NCI-H1092 treated with DMSO at 0.1 percent for 48 hours (cell line): ENCODE results near the gene CENPL.
"Not testable (repeated sequence)": the region's sequence is repeated elsewhere in the genome, so short reads cannot be mapped to it uniquely, and the experiment has no call there.

ENCODE experiments used
- DNase-seq: peaks from one replicate; lab custom pipeline; 2025; lab: John Stamatoyannopoulos, UW

CENPL gene, protein sequence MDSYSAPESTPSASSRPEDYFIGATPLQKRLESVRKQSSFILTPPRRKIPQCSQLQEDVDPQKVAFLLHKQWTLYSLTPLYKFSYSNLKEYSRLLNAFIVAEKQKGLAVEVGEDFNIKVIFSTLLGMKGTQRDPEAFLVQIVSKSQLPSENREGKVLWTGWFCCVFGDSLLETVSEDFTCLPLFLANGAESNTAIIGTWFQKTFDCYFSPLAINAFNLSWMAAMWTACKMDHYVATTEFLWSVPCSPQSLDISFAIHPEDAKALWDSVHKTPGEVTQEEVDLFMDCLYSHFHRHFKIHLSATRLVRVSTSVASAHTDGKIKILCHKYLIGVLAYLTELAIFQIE

DNA sequence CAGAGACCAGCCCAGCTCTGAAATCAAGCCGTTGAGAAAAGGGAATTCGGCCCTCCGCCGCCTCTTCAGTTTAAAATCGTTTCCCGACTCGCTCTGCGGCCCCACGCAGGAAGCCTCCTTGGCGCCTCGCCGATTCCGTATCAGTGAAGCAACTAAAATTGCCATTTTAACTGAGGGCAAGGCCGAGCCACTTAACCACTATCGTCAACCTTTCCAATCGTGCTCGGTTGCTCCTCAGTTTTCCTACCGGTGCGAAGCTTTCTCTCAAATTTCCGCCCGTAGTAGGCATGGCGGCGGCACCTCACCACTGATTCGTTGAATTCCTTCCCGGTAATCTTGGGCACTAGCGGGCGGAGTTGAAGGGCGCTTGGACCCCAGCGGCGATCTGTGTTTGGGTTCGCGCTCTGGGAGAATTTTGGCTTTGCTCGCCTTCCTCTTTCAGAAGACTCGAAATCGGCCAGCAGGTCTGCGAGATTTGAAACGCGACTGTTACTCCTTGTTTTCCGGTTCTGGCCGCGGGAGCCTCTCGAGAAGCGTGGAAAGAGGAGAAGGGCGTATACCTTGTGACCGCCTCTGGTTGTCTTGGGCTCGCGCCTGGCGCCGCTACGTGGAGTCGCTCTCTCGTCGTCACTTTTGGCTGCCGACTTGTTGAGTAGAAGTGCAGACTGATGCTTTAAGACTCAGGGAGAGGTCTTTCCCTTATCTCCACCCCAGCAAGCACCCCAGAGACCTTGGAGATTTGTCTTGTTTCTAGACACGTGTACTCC is at the start of gene CENPL, which contains the start of gene DARS2:
Gene CENPL (minus strand): TSS at position 569 of the 767 bp plus-strand sequence. CDS start 13,584 bp downstream, outside the sequence.
Gene DARS2 (plus strand): TSS at position 359 of the 767 bp plus-strand sequence. CDS start 557 bp downstream, outside the sequence.
- peak; percentile 100 for DNase-seq

DNA sequence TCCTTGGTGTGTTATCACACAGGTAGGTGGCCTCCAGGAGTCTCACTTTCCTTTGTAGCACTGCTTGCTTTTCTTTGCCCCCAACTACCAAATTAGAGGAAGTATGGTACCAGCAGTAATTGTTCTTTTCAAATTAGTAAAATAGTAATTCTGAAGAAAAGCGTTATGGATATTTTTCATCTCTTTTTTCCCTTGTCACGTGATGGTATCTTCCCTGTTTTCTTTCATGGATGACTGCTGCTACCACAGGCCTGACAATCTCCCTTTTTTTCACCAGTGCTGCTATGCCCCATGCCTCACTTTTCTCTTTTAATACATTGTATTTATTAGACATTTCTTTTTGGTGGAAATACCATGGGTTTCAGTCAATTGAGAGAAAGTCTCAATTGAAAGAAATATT is 46.8 kb upstream of the CENPL start:
- no peak for DNase-seq

DNA sequence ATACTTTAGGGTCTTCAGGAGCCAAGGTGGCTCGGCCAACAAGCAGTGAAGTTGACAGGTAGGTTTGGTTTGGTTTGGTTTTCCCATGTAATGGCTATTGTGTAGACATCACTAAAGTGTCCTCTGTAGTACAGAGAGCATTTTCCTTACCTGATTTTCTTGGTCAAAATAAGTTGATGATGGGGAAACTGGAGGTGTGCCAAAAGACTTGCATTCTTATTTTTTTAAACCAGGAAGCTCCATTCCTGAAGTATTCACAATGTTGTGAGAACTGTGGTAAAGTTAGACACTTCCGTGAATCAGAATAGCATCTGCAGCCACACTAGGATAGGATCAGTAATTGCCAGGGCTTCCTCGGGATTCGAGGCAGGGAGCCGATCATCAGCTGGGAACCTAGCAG is 46.4 kb upstream of the CENPL start:
- DNase-seq: no peak

DNA sequence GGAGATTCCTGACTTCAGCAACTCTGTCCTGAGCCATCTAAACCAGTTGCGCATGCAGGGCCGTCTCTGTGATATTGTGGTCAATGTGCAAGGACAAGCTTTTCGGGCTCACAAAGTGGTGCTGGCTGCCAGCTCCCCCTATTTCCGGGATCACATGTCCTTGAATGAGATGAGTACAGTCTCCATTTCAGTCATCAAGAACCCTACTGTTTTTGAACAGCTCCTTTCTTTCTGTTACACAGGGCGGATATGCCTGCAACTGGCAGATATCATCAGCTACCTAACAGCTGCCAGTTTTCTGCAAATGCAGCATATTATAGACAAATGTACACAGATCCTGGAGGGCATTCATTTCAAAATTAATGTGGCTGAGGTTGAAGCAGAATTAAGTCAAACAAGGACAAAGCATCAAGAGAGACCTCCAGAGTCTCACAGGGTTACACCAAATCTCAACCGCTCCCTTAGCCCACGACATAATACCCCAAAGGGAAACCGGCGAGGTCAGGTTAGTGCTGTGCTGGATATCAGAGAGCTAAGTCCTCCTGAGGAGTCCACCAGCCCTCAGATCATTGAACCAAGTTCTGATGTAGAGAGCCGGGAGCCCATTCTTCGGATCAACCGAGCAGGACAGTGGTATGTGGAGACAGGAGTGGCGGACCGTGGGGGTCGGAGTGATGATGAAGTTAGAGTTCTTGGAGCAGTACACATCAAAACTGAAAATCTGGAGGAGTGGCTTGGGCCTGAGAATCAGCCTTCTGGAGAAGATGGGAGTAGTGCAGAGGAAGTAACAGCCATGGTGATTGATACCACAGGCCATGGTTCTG is 45.8 kb upstream of the CENPL start:
- no peak for DNase-seq

DNA sequence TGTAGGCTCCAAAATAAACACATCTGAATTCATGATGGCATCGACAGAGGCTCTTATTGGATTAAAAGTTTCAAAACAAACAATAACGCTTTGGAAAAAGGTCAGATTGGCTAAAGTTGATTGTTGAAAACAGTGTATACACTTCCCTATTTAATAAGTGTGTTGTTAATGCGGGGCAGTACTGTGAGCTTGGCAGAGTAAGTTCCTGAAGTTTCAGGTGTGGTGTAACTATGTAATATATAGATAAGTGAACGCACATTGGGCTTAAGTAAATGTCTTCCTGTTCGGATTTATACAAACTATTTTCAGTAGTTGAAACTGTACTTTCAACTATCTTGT is 44.3 kb upstream of the CENPL start:
- DNase-seq: no peak

DNA sequence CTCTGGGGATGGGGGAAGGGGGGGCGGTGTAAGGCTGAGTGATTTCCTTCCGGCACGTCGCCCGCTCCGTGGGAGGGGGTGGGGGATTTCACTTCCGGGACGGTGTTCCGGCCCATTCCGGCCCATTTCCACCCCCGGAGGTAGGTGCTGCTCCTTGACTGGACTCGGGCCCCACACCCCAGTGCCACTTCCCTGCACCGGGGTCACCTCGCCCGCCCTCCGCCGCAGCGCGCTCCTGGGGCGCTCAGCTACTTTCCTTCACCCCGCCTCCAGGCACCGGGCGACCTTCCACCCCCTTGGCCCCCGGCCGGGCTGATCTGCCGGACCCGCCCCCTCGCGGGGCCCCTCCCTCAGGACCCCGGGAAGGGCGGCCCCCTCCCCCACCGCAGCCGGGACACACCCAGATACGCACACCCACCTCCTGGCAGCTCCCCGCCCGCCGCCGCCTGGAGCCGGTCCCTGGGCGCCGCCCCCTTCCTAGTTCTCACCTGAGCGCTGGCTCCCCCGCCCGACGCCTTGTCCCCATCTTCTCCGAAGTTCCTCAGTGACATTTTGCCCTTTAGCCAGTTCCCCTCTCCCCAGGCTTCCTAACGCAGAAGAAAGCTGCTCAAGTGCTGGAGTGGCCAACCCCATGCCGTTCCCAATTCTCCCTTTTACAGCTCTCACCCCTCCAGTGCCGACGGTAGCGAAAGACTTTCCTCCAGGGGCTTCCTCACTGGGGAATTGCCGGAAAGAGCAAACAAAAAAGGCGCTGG is 43.8 kb upstream of the CENPL start, which contains the start of gene ZBTB37:
Gene ZBTB37 (plus strand): TSS at position 115 of the 755 bp plus-strand sequence. CDS start 1,846 bp downstream, outside the sequence.
- peak; percentile 91 for DNase-seq

DNA sequence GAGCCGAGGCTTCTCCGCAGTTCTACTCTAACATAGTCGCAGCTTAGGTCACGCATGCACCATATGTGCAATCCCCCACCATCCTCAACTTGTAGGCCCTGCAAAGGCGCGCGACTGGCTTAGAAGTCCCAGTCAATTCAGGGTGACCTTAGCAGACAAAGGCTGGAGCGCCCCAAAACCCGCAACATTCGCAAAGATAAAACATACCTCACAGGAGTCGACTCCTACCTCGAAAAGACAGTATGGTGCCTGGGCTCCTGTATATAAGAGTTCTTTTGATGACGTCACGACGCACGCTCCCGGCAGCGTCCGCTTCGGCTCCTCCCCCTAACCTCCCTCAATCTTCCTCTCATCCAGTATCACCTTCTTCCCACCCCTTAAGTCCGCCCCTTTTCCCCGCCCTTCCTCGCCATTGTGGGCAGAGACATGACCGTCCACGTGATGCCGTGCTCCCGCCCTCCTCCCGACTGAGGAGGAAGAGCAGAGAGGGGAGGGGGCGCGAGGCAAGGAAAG is 43.1 kb upstream of the CENPL start, which contains the start of gene GAS5:
Gene GAS5 (minus strand): TSS at position 237 of the 513 bp plus-strand sequence.
- peak; percentile 100 for DNase-seq

DNA sequence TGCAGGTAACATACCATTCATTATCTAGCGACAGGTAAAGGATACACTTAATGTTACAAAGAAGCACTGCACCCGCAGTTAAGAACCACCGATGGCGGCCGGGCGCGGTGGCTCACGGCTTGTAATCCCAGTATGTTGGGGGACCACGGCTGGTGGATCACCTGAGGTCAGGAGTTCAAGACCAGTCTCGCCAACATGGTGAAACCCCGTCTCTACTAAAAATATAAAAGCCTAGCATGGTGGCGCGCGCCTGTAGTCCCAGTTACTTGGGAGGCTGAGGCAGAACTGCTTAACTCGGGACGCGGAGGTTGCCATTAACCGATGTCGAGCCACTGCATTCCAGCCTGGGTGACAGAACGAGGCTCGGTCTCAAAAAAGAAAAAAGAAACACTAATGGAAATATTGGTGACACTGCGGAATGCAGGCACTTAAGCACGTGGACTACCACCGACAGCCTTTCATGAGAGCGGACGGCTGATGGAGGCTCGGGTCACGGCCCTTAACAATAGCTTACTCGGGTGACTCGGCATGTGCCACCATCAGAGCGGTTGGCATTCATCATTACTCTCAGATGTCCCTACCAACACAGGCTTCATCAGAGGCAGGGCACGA is 42.6 kb upstream of the CENPL start:
- DNase-seq: no peak

DNA sequence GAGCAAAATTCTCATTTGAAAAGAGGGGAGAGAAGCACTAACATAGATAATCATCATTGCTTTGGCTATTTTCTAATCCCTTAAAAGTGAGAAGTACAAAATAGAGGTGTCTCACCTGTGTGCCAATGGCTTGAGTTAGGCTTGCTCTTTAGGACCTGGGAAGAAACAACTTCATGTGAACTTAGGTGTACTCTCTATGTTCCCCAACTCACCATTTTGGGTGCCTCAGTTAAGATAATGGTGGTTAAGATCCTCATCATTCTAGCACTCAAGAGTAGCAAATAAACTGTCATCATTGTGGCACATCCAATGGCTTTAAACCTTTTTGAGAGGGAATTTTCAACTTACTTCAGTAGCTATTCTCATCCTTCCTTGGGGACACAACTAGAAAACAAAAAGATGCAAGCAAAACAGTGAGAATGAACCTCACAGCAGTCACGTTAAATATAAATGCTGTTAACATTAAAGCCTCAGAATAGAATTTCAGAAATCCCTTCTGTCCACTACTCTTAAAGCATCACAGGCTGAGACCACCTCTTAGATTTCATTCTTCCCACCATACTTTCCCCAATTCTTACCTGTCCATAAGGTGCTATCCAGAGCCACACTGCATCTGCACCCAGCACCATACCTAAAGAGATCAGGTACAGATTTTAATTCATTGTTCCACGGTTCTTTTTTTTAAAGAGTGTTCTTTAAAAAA is 41.9 kb upstream of the CENPL start:
- no peak for DNase-seq

DNA sequence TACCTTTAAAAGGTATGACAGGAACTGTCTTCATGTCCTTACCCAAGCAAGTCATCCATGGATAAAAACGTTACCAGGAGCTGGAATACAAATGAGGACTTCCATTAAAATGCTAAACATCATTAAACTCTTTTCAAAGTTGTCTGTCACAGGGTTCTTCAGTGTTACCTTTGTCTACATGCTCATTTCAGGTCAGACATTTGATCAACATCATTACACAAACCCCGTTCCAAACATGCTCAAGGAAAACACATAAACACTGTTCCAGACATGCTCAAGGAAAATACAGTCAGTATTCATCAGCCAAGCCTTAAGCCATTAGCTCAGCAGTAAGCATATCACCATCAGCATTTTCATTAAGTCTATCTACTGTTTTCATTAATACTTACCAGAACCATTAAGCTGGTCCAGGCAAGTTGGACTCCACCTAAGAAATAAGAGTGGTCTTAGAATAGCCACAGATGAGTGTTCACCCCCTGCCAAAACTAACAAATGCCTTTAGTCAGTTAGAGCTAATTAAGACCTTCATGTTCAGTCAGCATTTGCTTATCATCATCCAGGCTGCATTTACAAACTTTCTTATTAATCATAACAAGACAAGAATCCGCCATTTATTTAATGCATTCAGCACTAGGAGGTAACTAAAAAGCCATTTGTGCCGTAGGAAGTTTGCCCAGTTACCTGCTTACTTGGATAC is 40.9 kb upstream of the CENPL start:
- no peak for DNase-seq

DNA sequence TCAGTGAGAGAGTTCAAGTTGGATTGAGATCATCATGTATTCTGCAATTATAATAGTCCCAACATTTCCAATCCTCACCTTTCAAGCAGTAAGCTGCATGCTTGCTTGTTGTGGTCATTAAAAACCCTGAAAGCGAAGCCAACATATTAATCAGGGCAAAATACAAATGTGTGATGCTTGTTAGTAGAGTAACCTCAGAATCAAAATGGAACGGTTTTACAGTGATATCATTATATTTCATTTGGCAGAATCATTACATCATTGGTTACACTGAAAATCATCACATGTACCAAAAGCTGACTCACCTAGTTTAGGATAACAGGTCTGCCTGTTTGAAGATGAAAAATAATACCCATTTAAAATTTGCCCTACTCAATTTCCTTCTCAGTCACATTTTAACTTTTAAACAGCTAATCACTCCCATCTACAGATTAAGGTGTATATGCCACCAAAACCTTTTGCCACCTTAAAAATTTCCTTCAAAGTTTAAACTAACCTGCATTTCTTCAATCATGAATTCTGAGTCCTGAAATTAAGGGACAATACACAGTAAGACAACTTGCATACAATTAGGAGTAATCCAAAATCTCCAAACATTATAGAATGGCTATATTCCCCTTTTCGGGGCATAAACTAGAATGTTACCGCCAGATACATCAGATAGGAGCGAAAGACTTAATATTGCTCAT is 39.6 kb upstream of the CENPL start:
- DNase-seq: no peak

DNA sequence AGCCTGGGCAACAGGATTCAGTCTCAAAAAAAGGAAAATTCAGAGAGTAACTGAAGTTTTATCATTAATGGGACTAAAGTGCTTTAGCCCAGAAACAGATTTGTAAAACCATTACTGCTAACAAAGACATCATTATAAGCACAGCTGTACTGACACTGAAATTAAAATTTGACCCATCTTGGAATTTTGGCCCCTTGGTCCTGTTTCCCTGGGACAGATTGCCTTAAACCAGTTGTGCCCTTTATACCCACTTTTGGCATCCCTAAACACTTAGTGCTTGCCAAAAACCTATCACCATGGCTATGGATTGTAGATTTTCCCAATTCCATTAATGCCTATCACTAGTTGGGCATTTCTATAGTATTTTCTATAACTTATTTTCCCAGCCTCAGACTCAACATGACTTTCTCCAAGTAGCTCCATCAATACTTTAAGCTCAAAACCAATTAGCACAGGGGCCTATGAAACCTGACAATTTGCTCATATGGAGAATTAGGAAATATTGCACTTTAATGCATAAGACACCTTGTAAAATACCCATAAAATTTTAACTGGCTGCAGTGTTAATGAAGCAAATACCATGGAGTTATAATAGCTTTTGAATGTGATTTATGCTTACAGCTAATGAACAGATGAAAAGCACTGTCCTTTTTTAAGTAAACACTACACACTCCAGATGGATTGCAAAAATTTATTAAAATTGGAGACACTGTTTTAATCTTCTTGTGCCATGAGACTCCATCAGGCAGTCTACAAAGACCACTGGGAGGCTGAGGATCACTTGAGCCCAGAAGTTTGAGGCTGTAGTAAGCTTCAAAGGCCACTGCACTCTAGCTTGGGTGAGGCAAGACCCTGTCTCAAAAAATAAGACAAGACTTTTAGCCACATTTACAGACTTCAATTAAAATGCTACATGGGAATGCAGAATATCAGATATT is 38.8 kb upstream of the CENPL start:
- no peak for DNase-seq

DNA sequence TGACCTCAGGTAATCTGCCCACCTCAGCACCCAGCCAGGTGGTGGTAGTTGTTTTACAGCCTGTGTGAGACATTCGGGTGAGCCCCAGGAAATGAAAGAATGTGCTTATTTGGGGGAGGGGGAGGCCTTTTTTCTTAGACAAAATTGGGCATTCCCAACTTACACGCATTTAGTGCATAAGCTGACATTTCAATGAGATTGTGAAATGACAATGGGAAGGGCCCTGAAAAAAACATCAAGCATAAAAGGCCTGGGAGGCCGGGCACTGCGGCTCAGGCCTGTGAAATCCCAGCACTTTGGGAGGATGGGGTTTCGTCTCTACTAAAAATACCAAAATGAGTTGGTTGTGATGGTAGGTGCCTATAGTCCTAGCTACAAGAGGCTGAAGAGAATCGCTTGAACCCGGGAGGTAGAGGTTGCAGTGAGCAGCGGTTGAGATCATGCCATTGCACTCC is 38.1 kb upstream of the CENPL start:
- no peak for DNase-seq

DNA sequence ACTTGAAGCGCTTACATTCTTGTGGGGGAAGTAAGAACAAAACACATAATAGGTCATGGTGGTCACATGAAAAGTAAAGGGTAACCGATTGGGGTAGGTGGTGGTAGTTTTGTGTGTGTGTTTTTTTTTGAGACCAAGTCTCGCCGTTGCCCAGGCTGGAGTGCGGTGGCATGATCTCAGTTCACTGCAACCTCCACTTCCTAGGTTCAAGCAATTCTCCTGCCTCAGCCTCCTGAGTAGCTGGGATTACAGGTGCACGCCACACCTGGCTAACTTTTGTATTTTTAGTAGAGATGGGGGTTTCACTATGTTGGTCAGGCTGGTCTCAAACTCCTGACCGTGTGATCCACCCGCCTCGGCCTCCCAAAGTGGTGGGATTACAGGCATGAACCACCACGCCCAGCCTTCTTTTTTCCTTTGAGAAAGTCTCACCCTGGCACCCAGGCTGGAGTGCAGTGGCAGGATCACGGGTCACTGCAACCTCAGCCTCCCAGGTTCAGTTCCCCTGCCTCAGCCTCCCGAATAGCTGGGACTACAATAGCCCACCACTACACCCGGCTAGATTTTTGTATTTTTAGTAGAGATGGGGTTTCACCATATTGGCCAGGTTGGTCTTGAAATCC is 37.6 kb upstream of the CENPL start:
- not testable (repeated sequence) for DNase-seq

DNA sequence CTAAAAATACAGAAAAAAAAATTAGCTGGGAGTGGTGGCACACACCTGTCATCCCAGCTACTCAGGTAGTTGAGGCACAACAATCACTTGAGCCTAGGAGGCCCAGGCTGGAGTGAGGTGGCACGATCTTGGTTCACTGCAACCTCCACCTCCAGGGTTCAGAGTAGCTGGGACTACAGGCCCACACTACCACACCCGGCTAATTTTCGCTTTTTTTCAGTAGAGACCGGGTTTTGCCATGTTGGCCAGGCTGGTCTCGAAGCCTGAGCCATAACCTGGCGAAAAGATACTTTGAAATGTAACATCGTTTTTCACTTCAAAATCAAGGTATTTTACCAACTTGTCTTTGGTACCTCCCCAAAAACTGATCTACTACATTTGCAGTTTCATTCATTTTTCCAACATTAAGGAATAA is 37.1 kb upstream of the CENPL start:
- no peak for DNase-seq

DNA sequence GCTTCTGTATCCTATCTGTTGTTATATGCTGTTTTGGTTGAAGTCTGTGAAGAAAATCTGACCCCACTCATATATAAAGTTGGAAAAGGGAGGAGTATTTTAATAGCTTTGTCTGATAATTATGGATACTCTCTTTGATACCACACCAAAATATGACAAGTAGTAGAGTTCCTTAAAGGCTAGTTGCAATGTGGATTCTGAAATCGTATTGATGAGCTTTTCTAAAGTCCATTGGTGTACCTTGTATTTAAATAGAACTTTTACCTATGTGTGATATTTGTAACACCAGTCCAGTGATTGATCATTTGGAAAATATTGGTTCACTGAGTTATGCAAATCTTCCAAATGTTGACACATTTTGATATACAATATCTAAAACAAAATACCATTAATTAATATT is 35.4 kb upstream of the CENPL start:
- no peak for DNase-seq

DNA sequence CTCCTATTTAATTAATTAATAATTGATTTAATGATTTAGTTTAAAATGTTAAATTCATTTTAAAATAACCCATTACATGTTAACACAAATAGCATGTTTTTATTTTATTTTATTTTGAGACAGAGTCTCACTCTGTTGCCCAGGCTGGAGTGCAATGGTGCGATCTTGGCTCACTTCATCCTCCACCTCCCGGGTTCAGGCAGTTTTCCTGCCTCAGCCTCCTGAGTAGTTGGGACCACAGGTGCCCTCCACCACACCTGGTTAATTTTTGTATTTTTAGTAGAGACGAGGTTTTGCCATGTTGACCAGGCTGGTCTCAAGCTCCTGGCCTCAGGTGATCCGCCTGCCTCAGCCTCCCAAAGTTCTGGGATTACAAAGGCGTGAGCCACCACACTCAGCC is 34.9 kb upstream of the CENPL start:
- DNase-seq: not testable (repeated sequence)
